ENCODE data around the gene OR2G2. TPM values are rescaled to one million over a fixed set of nuclear protein-coding genes. Genes with fewer than 3 reads are reported as not detected.

OR2G2 gene
- total RNA-seq, 2 donors from 2014 or later, result not detected

DNA sequence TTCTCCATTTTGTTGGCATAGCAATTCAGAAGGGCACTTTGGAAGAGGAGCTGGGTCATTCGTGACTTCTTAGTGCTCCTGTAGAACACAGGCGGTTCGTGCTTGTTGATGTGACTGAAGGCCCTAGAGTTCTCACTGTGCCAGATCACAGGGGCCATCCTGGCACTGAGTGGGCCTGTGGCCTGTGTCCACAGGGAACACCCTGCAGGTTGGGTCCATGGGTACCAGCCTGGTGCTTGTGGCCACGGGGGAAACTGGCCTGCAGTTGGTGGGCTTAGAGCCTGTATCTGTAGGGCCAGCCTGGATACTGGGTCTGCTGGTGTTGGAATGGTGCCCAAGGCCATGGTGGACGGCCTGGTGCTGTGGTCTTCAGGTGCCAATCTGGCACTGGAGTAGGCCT lies 26.5 kb downstream of the OR2G2 start:
- no peak overlapping the region for H3K27ac ChIP-seq
- H3K4me3 ChIP-seq, result no peak overlapping the region
- no peaks in the 10 kb centered on the region for H3K4me1 ChIP-seq
- peaks cover 0 to 3% of the 10 kb centered on the region in 2 donors for H3K9me3 ChIP-seq
- no peaks in the 10 kb centered on the region for H3K36me3 ChIP-seq
- no peaks in the 10 kb centered on the region for H3K27me3 ChIP-seq
- no peak for DNase-seq (ENCODE audit: low spot score)
- TF ChIP-seq CTCF (IDR thresholded peaks at IDR 0.05), result no peak

- Histone ChIP-seq H3K36me3 (no peaks in the 10 kb centered on the region), H3K9me3 (peaks cover 0 to 6% of the 10 kb centered on the region in 2 donors), H3K4me3 (no peak overlapping the region), H3K4me1 (no peaks in the 10 kb centered on the region), H3K27ac (no peak overlapping the region), H3K27me3 (no peaks in the 10 kb centered on the region)
- TF ChIP-seq CTCF (IDR thresholded peaks at IDR 0.05), result no peak
- DNase-seq (ENCODE audit: low spot score), result no peak
Observed at GRCh38 chr1:247627951-247628350, 39.8 kb downstream of the OR2G2 start.

DNA sequence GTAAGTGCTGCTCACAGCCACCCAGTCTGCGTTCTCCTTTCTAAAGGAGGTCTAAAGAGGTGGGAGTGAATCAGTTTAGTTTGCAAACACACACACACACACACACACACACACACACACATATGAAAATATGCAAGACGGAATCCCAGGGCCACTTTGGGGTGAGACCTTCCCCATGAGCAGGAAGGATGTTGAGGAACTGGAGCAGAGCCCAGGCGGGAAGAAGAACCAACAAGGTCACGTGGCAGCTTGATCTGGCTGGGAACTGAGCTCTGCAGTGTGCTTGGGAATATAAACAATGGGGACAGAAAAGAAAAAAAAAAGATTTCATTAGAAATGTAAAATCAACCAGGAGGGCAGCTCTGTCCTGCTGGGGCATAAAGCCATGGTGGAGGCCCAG lies 49.9 kb downstream of the OR2G2 start:
- Histone ChIP-seq H3K9me3 (no peaks in the 10 kb centered on the region), H3K36me3 (no peaks in the 10 kb centered on the region), H3K27ac (no peak overlapping the region), H3K4me1 (no peaks in the 10 kb centered on the region), H3K4me3 (no peak overlapping the region), H3K27me3 (no peaks in the 10 kb centered on the region)
- DNase-seq (ENCODE audit: low spot score), result no peak
- TF ChIP-seq CTCF (IDR thresholded peaks at IDR 0.05), result no peak

DNA sequence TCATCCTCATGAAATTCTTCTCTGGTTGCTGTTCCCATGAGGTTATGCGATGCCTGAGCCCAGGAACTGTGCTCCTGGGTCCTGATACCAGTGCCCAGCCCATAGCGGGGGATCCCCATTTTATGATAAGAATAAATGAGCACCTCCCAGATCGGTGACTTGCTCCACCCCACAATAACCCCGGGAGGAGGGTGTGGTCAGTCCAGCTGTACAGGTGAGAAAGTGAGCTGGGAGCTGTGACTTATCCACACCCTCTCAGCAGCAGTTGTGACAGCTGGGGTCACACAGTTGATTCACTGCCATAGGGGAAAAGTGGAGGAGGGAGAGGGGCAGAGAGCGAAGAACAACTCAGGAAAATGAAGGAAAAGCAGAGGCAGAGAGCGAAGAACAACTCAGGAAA lies 50.6 kb downstream of the OR2G2 start:
- TF ChIP-seq CTCF (IDR thresholded peaks at IDR 0.05), result no peak
- Histone ChIP-seq H3K27ac (no peak overlapping the region), H3K4me1 (no peaks in the 10 kb centered on the region), H3K27me3 (no peaks in the 10 kb centered on the region), H3K9me3 (no peaks in the 10 kb centered on the region), H3K4me3 (no peak overlapping the region), H3K36me3 (no peaks in the 10 kb centered on the region)
- DNase-seq (ENCODE audit: low spot score), result no peak

Other genes with a start within 250 kb of the OR2G2 start
- 1 to 10 TPM; 1.0 to 1.3 TPM for gene NLRP3, start 172.2 kb upstream of the OR2G2 start, total RNA-seq
- not detected for gene OR2B11, start 130.3 kb upstream of the OR2G2 start, total RNA-seq
- not detected for gene OR2C3, start 51.9 kb upstream of the OR2G2 start, total RNA-seq
- gene GCSAML, start 39.2 kb upstream of the OR2G2 start, total RNA-seq, result not detected
- not detected for gene OR2G3, start 17.2 kb downstream of the OR2G2 start, total RNA-seq
- gene OR13G1, start 91.4 kb downstream of the OR2G2 start, total RNA-seq, result not detected
- gene OR6F1, start 128.3 kb downstream of the OR2G2 start, total RNA-seq, result not detected
- not detected for gene OR14K1, start 150.3 kb downstream of the OR2G2 start, total RNA-seq
- not detected for gene OR14A2, start 159.8 kb downstream of the OR2G2 start, total RNA-seq
- gene OR1C1, start 172.2 kb downstream of the OR2G2 start, total RNA-seq, result not detected
- not detected for gene OR14A16, start 235.8 kb downstream of the OR2G2 start, total RNA-seq

Measured in right atrium auricular region (tissue), 2 donors.